Keratinocyte (primary cell): ENCODE results near the gene ATP5MC3. TPM values are rescaled to one million over a fixed set of nuclear protein-coding genes. Genes with fewer than 3 reads are reported as not detected.

Experiments
- DNase-seq: peaks from one replicate; pipeline ENCODE4 v3.0.0-alpha.2; 2011; ENCODE audit warnings: low read depth, missing footprints, low spot score
- FAIRE-seq: peaks from 2 replicates; lab custom pipeline; 2011; peaks lifted over from hg19 to GRCh38; lab: Jason Lieb, UNC
- H2AFZ ChIP-seq: 2 replicates; pipeline ENCODE4 v1.6.0; 2012; ENCODE audit warnings: low read length, control low read depth, inconsistent platforms; ENCODE audit not compliant: control insufficient read depth
- H3K27ac ChIP-seq: 2 replicates; pipeline ENCODE4 v1.5.1; 2011; ENCODE audit warnings: low read length; ENCODE audit not compliant: control insufficient read depth, insufficient read depth
- H3K27me3 ChIP-seq: 3 replicates; pipeline ENCODE4 v1.6.0; 2011; ENCODE audit warnings: low read length; ENCODE audit not compliant: control insufficient read depth, insufficient read depth; ENCODE audit errors: extremely low read depth
- H3K36me3 ChIP-seq, 2 experiments: 2 replicates in 1 of 2; 3 replicates in 1 of 2; pipeline ENCODE4 v1.5.1; 2011; ENCODE audit warnings: low read length in 2 of 2, mild to moderate bottlenecking in 1 of 2; ENCODE audit not compliant: control insufficient read depth in 2 of 2, insufficient read depth in 2 of 2; ENCODE audit errors: extremely low read depth in 1 of 2
- H3K4me1 ChIP-seq: 3 replicates; pipeline ENCODE4 v1.5.1; 2011; ENCODE audit warnings: low read length; ENCODE audit not compliant: control insufficient read depth, insufficient read depth; ENCODE audit errors: extremely low read depth
- H3K4me2 ChIP-seq: 3 replicates; pipeline ENCODE4 v1.6.0; 2011; ENCODE audit warnings: low read depth, low read length; ENCODE audit not compliant: control insufficient read depth, insufficient read depth; ENCODE audit errors: extremely low read depth
- H3K4me3 ChIP-seq, 3 experiments: fragments of 200-600 bp in 1 of 3; sonication (generic) in 1 of 3; 2 replicates in 2 of 3; 3 replicates in 1 of 3; pipeline ENCODE4 v1.5.1; 2011 to 2016; ENCODE audit warnings: low read length in 3 of 3, mild to moderate bottlenecking in 3 of 3, control low read depth in 2 of 3, inconsistent platforms in 1 of 3, low read depth in 1 of 3, mixed read lengths in 1 of 3, mixed run types in 1 of 3, moderate library complexity in 1 of 3; ENCODE audit not compliant: control insufficient read depth in 2 of 3, insufficient read depth in 2 of 3; ENCODE audit errors: extremely low read depth in 1 of 3
- H3K79me2 ChIP-seq: 2 replicates; pipeline ENCODE4 v1.6.0; 2012; ENCODE audit warnings: low read length; ENCODE audit not compliant: control insufficient read depth, insufficient read depth
- H3K9ac ChIP-seq: 3 replicates; pipeline ENCODE4 v1.6.0; 2011; ENCODE audit warnings: low read length; ENCODE audit not compliant: control insufficient read depth, insufficient read depth; ENCODE audit errors: extremely low read depth
- H3K9me1 ChIP-seq: 3 replicates; pipeline ENCODE4 v1.6.0; 2011; ENCODE audit warnings: low read length; ENCODE audit not compliant: control insufficient read depth, insufficient read depth; ENCODE audit errors: extremely low read depth
- H3K9me3 ChIP-seq: 2 replicates; pipeline ENCODE4 v1.5.1; 2012; ENCODE audit warnings: low read depth, low read length; ENCODE audit not compliant: control insufficient read depth
- H4K20me1 ChIP-seq: 3 replicates; pipeline ENCODE4 v1.6.0; 2011; ENCODE audit warnings: low read length; ENCODE audit not compliant: control insufficient read depth, insufficient read depth; ENCODE audit errors: extremely low read depth
- EZH2 ChIP-seq: IDR thresholded peaks from one replicate; pipeline ENCODE4 v1.6.1; 2012; ENCODE audit warnings: inconsistent platforms, mild to moderate bottlenecking, low read length, moderate library complexity
- dilution Hi-C: fragments of 300-500 bp; cut with MboI; formaldehyde crosslinking; loops from one replicate; pipeline ENCODE4 v1.7.0; 2020; ENCODE audit warnings: low sequenced_read_pairs; ENCODE audit not compliant: extremely low pct_ligation_motif_present
- polyA plus RNA-seq, 5 experiments: library from polyadenylated mRNA; depleted of rRNA in 3 of 5; stranded (reverse) in 3 of 5; stranded (forward) in 1 of 5; unstranded in 1 of 5; fragments of >200 nt; gene quantifications; 1 replicate in 1 of 5; 2 replicates in 3 of 5; 3 replicates in 1 of 5; pipeline versions ENCODE4 v1.2.1 to v1.2.3, GENCODE V29; 2011 to 2012; ENCODE audit warnings: missing spikeins in 2 of 5, low read depth in 1 of 5, low replicate concordance in 1 of 5
- TF ChIP-seq, protein P1 (sequence below), 3 experiments: IDR thresholded peaks in 1 of 3; conservative IDR thresholded peaks in 1 of 3; optimal IDR thresholded peaks in 1 of 3; 2 replicates in 2 of 3; 3 replicates in 1 of 3; pipeline versions ENCODE3 to v1.5.1; 2011; ENCODE audit warnings: low read length in 3 of 3, mild to moderate bottlenecking in 3 of 3, moderate library complexity in 2 of 3, control low read depth in 1 of 3, inconsistent platforms in 1 of 3; ENCODE audit not compliant: insufficient read depth in 2 of 3; ENCODE audit errors: extremely low read depth in 1 of 3

ATP5MC3 gene
- polyA plus RNA-seq, 1 donor (not counting 4 experiments of a cell fraction or from before 2014, with no cell fraction given), result 933 TPM

DNA sequence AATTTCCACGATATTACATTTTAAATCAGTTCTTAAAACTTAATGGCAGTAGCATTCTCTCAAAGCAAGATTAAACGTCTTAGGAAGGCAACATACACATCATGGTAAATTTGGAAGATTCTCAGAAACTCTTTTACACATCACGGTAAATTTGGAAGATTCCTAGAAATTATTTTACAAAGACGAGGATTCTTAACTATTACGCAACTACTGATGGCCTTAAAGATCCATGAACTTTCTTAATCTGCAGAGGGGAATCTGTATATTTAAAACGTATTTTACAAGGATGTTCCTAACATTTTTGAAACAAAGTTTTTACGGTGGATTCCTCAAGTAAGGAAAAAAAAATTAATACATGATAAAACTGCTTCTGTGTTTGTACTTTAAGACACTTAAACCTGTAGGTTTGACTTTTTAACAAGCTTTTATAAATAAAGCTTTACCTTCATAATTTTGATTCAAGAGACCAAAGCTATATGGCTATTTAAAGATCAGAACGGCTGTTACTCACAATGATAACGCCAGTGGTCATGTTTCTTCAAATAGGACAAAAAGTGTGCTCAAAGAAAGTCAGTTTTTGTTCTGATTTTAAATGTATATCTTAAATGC is 15.2 kb downstream of the ATP5MC3 start:
- peaks cover 61% of the 10 kb centered on the region for H3K79me2 ChIP-seq
- no peaks in the 10 kb centered on the region for H3K9me3 ChIP-seq
- H3K36me3 ChIP-seq, result no peaks in the 10 kb centered on the region
- H4K20me1 ChIP-seq, result no peaks in the 10 kb centered on the region
- H3K9ac ChIP-seq, result peak overlapping the region; percentile 100
- H3K4me2 ChIP-seq, result peak overlapping the region; percentile 84
- dilution Hi-C loops, result no loop called here
- H3K27ac ChIP-seq, result peak overlapping the region; percentile 98
- peak overlapping the region; percentile 98 to 100 (median 99) for H3K4me3 ChIP-seq
- TF ChIP-seq EZH2, result no peak
- TF ChIP-seq, protein P1, sequence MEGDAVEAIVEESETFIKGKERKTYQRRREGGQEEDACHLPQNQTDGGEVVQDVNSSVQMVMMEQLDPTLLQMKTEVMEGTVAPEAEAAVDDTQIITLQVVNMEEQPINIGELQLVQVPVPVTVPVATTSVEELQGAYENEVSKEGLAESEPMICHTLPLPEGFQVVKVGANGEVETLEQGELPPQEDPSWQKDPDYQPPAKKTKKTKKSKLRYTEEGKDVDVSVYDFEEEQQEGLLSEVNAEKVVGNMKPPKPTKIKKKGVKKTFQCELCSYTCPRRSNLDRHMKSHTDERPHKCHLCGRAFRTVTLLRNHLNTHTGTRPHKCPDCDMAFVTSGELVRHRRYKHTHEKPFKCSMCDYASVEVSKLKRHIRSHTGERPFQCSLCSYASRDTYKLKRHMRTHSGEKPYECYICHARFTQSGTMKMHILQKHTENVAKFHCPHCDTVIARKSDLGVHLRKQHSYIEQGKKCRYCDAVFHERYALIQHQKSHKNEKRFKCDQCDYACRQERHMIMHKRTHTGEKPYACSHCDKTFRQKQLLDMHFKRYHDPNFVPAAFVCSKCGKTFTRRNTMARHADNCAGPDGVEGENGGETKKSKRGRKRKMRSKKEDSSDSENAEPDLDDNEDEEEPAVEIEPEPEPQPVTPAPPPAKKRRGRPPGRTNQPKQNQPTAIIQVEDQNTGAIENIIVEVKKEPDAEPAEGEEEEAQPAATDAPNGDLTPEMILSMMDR (optimal IDR thresholded peaks at IDR 0.05 in 1 of 3, IDR thresholded peaks at IDR 0.05 in 1 of 3, conservative IDR thresholded peaks at IDR 0.05 in 1 of 3; ENCODE audit: extremely low read depth in 1 of 3, insufficient read depth in 2 of 3, low read length in 3 of 3), result no peak
- H3K9me1 ChIP-seq, result no peaks in the 10 kb centered on the region
- no peaks in the 10 kb centered on the region for H3K27me3 ChIP-seq
- H3K4me1 ChIP-seq, result no peaks in the 10 kb centered on the region
- no peak for DNase-seq
- no peak for FAIRE-seq
- no peak overlapping the region for H2AFZ ChIP-seq

DNA sequence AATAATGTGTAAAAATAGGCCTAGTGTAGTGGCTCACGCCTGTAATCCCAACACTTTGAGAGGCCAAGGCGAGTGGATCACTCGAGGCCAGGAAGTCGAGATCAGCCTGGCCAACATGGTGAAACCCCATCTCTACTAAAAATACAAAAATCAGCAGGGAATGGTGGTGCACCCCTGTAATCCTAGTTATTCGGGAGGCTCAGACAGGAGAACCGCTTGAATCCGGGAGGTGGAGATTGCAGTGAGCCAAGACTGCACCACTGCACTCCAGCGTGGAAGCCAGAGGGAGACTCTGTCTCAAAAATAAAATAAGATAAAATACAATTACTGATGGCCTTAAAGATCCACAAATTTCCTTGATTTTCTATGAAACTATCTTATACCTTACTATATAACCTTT is 17.3 kb downstream of the ATP5MC3 start:
- no peak overlapping the region for H3K27ac ChIP-seq
- FAIRE-seq (no peak), DNase-seq (no peak)
- no peak overlapping the region for H3K9ac ChIP-seq
- dilution Hi-C loops, result no loop called here
- H3K4me2 ChIP-seq, result no peak overlapping the region
- no peaks in the 10 kb centered on the region for H3K9me1 ChIP-seq
- no peaks in the 10 kb centered on the region for H3K9me3 ChIP-seq
- H4K20me1 ChIP-seq, result no peaks in the 10 kb centered on the region
- no peaks in the 10 kb centered on the region for H3K4me1 ChIP-seq
- no peaks in the 10 kb centered on the region for H3K27me3 ChIP-seq
- no peak overlapping the region for H3K4me3 ChIP-seq
- no peak overlapping the region for H2AFZ ChIP-seq
- H3K79me2 ChIP-seq, result peaks cover 80% of the 10 kb centered on the region
- no peak for TF ChIP-seq EZH2
- TF ChIP-seq, protein P1 (optimal IDR thresholded peaks at IDR 0.05 in 1 of 3, IDR thresholded peaks at IDR 0.05 in 1 of 3, conservative IDR thresholded peaks at IDR 0.05 in 1 of 3; ENCODE audit: extremely low read depth in 1 of 3, insufficient read depth in 2 of 3, low read length in 3 of 3), result no peak
- no peaks in the 10 kb centered on the region for H3K36me3 ChIP-seq
